ENCODE measurements around the gene RNASE1. TPM values are rescaled to one million over a fixed set of nuclear protein-coding genes. Genes with fewer than 3 reads are reported as not detected.

RNASE1 gene
- total and polyA plus RNA-seq, 9 of the 15 experiments (the other 6 are each of a cell fraction or from before 2014, with no cell fraction given) = 6.4 to 33.3 (median 13.9) TPM

GRCh38 chr14:20799892-20800544 lies 2.6 kb downstream of the RNASE1 start (continued):
- TF ChIP-seq ZNF408 (CRISPR knock-in tag; IDR thresholded peaks at IDR 0.05; ENCODE audit: low read depth) (no peak), NR3C1 (CRISPR knock-in tag; IDR thresholded peaks at IDR 0.05) (no peak), GATAD2B (IDR thresholded peaks at IDR 0.05; ENCODE audit: borderline replicate concordance) (peak; percentile 45; the same call in 1 of the 2 replicates), PHB2 (IDR thresholded peaks at IDR 0.05; ENCODE audit: low read depth) (no peak), ZNF347 (CRISPR knock-in tag; IDR thresholded peaks at IDR 0.05; ENCODE audit: low read depth) (no peak), ZBTB7A (IDR thresholded peaks at IDR 0.05; ENCODE audit: borderline replicate concordance, control insufficient read depth, low read depth, low read length) (no peak), RHOXF2B (CRISPR knock-in tag; conservative IDR thresholded peaks at IDR 0.05) (no peak), NCOA6 (IDR thresholded peaks at IDR 0.05) (no peak), STAG1 (CRISPR knock-in tag; IDR thresholded peaks at IDR 0.05; ENCODE audit: borderline replicate concordance) (no peak), RBM17 (IDR thresholded peaks at IDR 0.05; ENCODE audit: borderline replicate concordance, low read depth, low read length) (no peak), LEF1 (IDR thresholded peaks at IDR 0.05) (no peak), NFYB (IDR thresholded peaks at IDR 0.05; ENCODE audit: extremely low read depth, insufficient read length) (no peak), ELK3 (CRISPR knock-in tag; IDR thresholded peaks at IDR 0.05) (no peak), BCOR (IDR thresholded peaks at IDR 0.05) (no peak), SIN3B (IDR thresholded peaks at IDR 0.05; ENCODE audit: low read depth) (no peak), TAF1 (IDR thresholded peaks at IDR 0.05; ENCODE audit: control insufficient read depth, extremely low read depth, insufficient read depth, low read length, severe bottlenecking) (no peak), RFX5 (IDR thresholded peaks at IDR 0.05; ENCODE audit: low read depth, low read length) (no peak), U2AF2 (optimal IDR thresholded peaks at IDR 0.05; ENCODE audit: low read depth, low read length) (no peak), KDM4B (IDR thresholded peaks at IDR 0.05; ENCODE audit: borderline replicate concordance in 2 of 2, low read depth in 1 of 2) (no peak), LARP7 (IDR thresholded peaks at IDR 0.05) (no peak), FOXJ3 (CRISPR knock-in tag; IDR thresholded peaks at IDR 0.05) (no peak), ZSCAN29 (IDR thresholded peaks at IDR 0.05) (no peak), HSF4 (CRISPR knock-in tag; IDR thresholded peaks at IDR 0.05; ENCODE audit: borderline replicate concordance) (no peak)
- TF ChIP-seq, protein P1, sequence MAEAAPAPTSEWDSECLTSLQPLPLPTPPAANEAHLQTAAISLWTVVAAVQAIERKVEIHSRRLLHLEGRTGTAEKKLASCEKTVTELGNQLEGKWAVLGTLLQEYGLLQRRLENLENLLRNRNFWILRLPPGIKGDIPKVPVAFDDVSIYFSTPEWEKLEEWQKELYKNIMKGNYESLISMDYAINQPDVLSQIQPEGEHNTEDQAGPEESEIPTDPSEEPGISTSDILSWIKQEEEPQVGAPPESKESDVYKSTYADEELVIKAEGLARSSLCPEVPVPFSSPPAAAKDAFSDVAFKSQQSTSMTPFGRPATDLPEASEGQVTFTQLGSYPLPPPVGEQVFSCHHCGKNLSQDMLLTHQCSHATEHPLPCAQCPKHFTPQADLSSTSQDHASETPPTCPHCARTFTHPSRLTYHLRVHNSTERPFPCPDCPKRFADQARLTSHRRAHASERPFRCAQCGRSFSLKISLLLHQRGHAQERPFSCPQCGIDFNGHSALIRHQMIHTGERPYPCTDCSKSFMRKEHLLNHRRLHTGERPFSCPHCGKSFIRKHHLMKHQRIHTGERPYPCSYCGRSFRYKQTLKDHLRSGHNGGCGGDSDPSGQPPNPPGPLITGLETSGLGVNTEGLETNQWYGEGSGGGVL (CRISPR knock-in tag; IDR thresholded peaks at IDR 0.05) = no peak
- TF ChIP-seq, protein P2, sequence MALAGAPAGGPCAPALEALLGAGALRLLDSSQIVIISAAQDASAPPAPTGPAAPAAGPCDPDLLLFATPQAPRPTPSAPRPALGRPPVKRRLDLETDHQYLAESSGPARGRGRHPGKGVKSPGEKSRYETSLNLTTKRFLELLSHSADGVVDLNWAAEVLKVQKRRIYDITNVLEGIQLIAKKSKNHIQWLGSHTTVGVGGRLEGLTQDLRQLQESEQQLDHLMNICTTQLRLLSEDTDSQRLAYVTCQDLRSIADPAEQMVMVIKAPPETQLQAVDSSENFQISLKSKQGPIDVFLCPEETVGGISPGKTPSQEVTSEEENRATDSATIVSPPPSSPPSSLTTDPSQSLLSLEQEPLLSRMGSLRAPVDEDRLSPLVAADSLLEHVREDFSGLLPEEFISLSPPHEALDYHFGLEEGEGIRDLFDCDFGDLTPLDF (CRISPR knock-in tag; IDR thresholded peaks at IDR 0.05) = no peak

All from K562 (cell line).